ENCODE data around the gene C10orf62.

- TF ChIP-seq CTCF (IDR thresholded peaks at IDR 0.05 in 4 of 5, conservative IDR thresholded peaks at IDR 0.05 in 1 of 5) (no peak), POLR2A (IDR thresholded peaks at IDR 0.05) (no peak)
Measured at GRCh38 chr10:97618285-97618684, 28.8 kb downstream of the C10orf62 start.
